IPS-NIHi7 (cell line): ENCODE data around the gene MICAL2.

ENCODE experiments used
- DNase-seq: peaks from one replicate; pipeline ENCODE4 v3.0.0; 2012; ENCODE audit warnings: mixed read lengths; ENCODE audit errors: extremely low spot score

Gene MICAL2

GRCh38 chr11:12271241-12271640 is 160.9 kb downstream of the MICAL2 start:
- DNase-seq: no peak

- no peak for DNase-seq
These were observed 161.5 kb downstream of the MICAL2 start for GRCh38 chr11:12271826-12272366.

DNA sequence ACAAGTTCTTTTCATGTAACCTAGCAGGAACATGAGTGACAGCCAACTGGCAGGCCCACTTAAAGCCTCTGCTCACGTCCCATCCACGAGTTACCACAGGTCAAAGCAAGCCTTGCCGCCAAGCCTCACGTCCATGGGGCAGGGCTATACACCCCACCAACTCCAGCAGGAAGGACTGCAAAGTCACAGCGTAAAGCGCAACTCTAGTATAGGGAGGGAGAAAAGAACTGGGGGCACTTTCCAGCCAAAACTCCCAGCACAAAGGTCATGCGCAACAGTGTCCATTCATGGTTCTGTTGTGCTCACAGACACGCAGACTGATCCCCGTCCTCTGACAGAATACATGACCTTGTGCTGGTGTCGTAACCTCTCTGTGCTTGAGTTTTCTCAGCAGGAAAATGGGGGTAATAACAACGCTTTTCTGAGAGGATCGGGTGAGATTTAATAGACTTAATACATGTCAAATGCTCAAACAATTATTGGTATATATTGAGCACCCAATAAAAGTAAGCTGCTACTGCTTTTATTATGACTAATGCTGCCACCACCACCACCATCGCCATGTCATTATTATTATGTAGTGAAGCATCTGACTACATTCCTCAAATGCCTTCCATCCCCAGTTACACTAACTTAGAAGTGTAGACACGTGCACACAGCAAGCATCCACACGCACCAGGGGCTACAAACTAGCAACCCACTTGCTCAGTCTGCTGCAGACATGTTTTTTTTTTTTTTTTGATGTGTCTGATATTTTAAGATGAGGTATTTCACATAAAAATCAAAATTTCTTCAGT is 162.6 kb downstream of the MICAL2 start:
- no peak for DNase-seq

DNA sequence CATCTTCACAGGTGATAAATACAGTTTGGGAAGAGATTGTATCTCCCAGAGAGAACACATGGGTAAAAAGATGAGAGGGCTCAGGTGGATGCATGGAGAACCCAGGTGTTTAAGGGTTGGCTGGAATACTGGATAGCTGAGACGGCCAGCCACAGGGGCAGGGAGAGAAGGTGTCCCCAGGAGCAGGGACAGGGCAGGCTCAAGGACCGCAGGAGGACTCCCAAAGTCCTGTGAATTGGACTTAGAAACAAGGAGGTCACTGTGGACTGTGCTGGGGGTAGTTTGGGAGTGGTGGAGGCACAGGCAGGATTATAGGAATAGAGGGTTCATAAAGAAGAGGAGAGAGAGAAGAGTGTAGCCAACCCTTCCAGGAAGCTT is 163.2 kb downstream of the MICAL2 start:
- no peak for DNase-seq

DNA sequence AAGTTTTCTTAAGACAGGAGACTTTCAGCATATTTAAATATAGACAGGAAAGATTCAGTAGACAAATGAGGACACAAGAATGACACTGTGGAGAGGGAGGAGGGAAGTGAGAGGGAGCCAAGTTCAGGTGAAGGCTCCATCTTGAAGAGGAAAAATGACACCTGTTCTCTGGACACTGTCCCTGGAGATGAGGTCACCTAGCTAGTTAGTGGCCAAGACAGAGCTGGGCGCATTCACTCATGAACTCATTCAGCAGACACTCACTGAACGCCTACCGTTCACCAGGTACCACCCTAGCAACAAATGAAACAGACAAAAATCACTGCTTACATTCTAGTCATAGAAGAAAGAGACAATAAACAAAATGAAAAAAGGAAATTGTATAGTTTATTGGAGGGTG is 163.7 kb downstream of the MICAL2 start:
- DNase-seq: no peak

- DNase-seq: no peak
These were observed 164.3 kb downstream of the MICAL2 start for GRCh38 chr11:12274558-12275197.

GRCh38 chr11:12275818-12276217 is 165.4 kb downstream of the MICAL2 start:
- DNase-seq: no peak

DNA sequence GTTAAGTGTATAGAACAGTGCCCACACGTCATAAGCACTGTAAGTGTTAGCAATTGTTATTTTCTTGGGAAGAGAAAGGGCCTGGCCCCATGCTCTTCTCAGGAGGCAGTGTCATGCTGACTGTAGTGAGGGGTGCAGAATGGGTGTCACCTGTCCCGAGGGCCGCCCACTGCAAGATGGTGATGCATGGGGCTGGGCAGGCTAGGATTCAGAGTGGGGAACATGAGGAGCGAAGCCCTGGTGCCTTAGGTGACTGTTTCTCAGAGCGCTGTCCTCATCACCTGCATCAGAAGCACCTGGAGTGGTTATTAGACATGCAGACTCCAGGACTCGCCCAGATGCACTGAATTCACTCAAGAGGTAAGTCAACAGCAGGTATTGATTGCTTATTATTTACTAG is 166.0 kb downstream of the MICAL2 start:
- no peak for DNase-seq

DNA sequence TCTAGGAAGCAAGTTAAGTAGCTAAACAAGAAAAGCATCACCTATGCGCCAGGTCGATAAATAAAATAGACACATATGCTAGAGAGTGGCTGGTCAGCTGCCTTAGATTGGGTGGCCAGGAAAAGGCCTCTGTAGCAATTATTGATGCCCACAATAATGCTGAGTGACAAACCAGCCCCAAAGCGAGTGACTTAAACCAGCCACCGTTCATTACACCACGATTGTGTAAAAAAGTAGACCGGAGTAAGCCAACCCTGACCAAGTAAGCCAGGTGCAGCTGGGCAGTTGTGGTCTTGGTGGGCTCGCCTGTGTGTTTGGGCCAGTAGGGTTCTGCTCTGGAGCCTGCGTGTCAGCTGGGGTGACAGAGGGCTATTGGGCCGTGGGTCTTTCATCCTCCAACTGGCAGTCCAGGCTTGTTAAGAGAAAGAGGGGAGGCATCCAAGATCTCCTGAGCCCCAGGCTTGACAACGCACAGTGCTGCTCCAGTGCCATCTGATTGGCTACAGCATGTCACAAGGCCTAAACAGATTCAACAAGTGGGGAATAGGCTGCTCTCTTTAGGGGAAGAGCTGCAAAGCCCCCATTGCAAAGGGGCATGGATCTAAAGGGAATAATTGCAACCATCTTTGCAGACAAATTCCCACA is 166.6 kb downstream of the MICAL2 start:
- no peak for DNase-seq

DNA sequence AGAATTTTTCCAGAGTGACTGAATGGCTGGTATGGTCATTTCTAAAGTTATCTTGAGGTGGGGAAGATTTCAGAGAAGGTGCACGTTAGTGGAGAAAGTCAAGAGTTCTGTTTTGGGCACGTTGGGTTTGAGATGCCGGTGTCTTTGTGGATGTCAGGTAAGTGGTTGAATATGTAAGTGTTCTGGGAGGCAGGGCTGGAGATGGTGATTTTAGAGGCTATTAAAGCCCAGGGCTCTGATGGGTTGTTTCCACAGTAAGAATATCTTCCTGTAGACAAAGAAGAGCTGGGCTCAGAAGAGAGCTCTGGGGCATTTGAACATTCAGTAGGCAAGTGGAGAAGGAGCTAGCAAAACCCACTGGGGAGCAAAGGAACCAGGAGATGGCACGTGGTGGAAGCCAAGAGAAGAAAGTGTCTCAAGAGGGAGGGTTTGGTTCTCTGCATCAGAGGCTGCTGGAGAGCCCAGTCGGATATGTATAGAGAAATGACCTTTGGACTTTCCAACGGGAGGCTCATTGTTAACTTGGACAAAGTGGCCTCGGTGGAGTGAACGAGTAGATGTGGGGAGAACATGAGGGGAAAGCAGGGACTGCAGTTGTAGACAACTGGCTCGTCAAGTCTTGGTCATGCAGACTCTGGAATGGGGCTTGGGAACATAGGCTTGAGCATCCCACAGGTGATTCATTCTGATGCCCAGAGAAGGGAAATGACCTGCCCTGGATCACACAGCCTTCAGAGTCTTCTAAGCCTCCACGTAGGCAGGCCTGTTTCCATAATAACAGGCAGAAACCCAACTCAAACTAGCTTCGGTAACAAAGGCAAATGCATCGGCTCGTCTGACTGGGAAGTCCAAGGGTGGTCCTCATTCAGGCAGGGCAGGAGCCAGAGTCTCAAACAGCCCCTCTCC is 168.6 kb downstream of the MICAL2 start:
- DNase-seq: no peak

- no peak for DNase-seq
These were observed 169.3 kb downstream of the MICAL2 start for GRCh38 chr11:12279672-12280108.

DNA sequence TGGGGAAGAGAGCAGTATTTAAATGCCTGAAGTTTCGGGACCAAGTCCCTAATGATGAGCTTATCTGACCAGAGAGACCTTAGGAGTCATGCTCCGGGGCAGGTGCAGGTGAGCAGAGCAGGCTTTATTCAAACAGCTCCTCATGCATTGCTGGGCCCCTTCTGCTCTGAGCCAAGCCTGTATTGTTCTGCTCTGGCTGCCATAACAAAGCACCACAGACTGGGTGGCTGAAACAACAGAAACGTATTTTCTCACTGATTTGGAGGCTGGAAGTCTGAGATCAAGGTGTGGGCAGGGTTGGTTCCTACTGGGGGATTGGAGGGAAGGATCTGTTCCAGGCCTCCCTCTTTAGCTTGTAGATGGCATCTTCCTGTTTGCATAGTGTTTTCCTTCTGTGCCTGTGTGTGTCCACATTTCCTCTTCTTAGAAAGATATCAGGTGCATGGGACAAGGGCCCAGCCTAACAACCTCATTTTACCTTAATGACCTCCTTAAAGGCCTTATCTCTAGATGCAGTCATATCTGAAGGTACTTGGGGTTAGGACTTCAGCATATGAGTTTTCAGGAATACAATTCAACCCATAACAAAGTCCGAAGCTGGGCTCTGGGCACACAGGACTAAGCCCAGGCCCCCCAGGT is 169.9 kb downstream of the MICAL2 start:
- no peak for DNase-seq

DNA sequence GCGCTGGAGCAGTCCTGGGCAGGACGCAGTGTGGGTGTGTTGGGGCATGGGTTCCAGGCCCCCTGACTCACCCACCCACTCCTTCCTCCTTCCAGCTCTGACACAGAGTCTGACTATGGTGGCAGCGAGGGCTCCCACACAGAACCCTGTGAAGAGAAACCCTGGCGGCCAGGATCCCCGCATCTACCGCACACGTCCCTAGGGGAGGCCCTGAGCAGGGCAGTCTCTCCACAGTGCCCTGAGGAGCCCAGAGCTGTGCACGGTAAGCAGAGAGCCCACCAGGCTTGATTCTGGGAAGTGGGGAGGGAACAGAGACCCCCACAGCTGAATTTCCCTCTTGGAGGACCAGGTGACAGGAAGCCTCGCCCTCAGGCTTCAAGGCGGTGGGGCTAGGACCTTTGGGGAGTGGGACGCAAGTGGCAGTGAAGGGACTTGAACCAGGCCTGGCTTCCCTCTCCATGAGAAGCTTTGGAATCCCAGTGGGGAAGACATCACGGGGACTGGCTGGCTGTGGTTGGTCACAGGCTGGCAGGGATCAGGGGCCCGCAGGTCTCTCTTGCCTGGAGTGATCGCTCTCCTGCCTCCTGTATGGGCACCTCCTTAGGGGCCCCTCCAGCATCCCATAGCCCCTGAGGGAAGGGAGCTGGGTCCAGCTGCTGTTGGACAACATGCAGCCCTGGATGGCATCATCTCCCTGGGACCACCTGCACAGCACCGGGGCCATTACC is 170.6 kb downstream of the MICAL2 start:
- DNase-seq: peak; percentile 1

DNA sequence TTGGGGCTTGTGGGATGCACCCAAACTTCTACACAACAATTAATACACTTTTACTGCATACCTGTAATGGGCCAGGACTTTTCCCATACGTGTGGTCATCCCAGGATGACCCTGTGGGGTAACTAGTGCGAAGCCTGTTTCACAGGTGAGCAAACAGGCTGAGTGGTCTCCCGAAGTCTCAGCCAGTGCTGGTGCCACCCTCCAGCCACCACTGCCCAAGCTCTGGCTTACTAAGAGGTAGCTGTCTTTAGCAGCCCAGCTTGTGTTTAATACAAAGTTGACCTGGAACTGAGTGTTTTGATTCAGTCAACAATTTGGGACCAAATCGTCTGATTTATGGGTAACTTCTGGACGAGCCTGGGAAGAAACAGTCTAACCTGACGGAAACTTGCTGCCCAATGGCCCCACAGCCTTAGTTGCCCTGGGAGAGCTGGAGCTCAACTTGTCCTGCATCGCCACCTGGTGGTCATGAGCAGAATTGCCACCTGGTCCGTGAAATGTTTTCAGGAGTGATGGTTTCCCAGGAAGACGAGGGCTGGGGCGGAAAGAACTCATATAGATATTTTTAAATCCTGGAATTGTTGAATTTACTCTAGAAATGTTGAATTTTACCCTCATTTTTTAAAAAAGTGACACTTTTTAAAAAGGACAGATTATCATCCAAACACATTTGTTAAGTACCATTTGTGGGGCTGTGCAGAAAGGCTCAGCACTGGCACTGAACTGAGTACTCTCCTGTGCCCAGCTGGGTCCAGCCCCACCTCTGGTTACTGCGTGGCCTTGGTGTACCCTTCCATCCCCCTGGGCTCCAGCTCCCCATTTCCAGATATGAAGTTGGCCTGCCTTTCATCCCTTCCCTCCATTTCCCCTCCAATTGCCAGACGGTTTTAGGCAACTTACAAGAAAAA is 171.4 kb downstream of the MICAL2 start:
- DNase-seq: peak; percentile 88

- DNase-seq: peak; percentile 4
These were observed 172.3 kb downstream of the MICAL2 start for GRCh38 chr11:12282676-12283075.

GRCh38 chr11:12284316-12285050 is 174.1 kb downstream of the MICAL2 start:
- DNase-seq: no peak

DNA sequence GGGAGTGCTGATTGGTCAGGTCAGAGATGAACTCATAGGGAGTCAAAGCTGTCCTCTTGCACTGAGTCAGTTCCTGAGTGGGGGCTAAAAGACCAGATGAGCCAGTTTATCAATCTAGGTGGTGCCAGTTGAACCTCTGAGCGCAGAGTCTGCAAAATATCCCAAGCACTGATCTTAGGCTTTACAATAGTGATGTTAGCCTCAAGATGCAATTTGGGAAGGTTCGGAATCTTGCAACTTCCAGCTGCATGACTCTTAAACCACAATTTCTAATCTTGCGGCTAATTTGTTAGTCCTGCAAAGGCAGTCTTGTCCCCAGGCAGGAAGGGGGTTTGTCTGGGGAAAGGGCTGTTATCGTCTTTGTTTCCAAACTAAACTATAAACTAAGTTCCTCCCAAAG is 174.7 kb downstream of the MICAL2 start:
- no peak for DNase-seq

DNA sequence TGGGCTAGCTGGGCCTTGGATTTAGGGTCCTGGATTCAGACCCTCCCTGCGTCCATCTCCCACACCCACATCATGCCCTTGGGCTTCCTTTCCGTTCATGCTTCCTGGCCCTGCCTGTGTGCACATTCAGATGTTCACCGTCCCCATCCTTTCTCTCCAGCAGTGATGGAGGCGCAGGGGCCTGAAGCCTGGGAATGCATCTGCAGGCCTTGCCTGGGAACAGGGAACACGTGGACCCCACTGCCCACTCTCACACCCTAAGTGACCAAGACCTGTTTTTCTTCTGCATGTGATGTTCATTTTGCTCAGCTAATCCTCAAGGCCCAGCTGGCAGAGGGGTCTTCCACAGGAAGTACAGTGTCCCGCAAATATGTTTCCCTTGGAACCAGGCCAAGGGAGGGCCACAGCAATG is 175.4 kb downstream of the MICAL2 start:
- DNase-seq: no peak

GRCh38 chr11:12286606-12287005 is 176.2 kb downstream of the MICAL2 start:
- no peak for DNase-seq
